SK-N-SH (cell line): ENCODE results near the gene MYH11. TPM values are rescaled to one million over a fixed set of nuclear protein-coding genes. Genes with fewer than 3 reads are reported as not detected.
A peak's percentile ranks its signal among the peaks of the same experiment; 100 is the strongest.

Source experiments
- CTCF ChIA-PET: fragments of 300-600, 350-600 bp; formaldehyde crosslinking; extraction: SDS; loops from one replicate; lab custom pipeline; 2021; lab: Yijun Ruan, JAX
- POLR2A ChIA-PET: fragments of 350-600 bp; sonication (Branson Sonifier 250); formaldehyde crosslinking; extraction: SDS; loops from one replicate; lab custom pipeline; 2020; ENCODE audit warnings: antibody characterized with exemption, inconsistent platforms; lab: Yijun Ruan, JAX
- DNase-seq: peaks from one replicate; pipeline ENCODE4 v3.0.0; 2012
- H2AFZ ChIP-seq: fragments of 200-600 bp; sonication (generic); 2 replicates; pipeline ENCODE4 v1.8.1; 2016; ENCODE audit warnings: antibody characterized with exemption, mild to moderate bottlenecking, low read depth
- H3F3A ChIP-seq: fragments of 200-600 bp; sonication (generic); replicated peaks from 2 replicates; pipeline ENCODE3; 2016; ENCODE audit warnings: antibody characterized with exemption, mild to moderate bottlenecking; ENCODE audit not compliant: insufficient read depth
- H3K27ac ChIP-seq, 2 experiments: fragments of 200-500 bp in 1 of 2; fragments of 200-600 bp in 1 of 2; sonication (Bioruptor generic) in 1 of 2; sonication (generic), shearing (Covaris generic) in 1 of 2; 2 replicates each; pipeline versions ENCODE4 v1.5.1 to v1.6.1; 2014 to 2016; ENCODE audit warnings: low read depth in 2 of 2, inconsistent platforms in 1 of 2, low read length in 1 of 2, mild to moderate bottlenecking in 1 of 2, mixed read lengths in 1 of 2
- H3K27me3 ChIP-seq: fragments of 200-600 bp; sonication (generic), shearing (Covaris generic); 2 replicates; pipeline ENCODE4 v1.6.1; 2016; ENCODE audit warnings: mixed run types; ENCODE audit not compliant: insufficient read depth
- H3K36me3 ChIP-seq, 2 experiments: fragments of 200-500 bp in 1 of 2; fragments of 200-600 bp in 1 of 2; sonication (Bioruptor generic) in 1 of 2; sonication (generic) in 1 of 2; replicated peaks in 1 of 2; 2 replicates each; pipeline versions ENCODE3 to v1.5.1; 2014 to 2016; ENCODE audit warnings: low read length in 1 of 2, mild to moderate bottlenecking in 1 of 2; ENCODE audit not compliant: insufficient read depth in 2 of 2, control insufficient read depth in 1 of 2
- H3K4me1 ChIP-seq, 2 experiments: fragments of 200-500 bp in 1 of 2; fragments of 200-600 bp in 1 of 2; sonication (Bioruptor generic) in 1 of 2; sonication (generic), shearing (Covaris generic) in 1 of 2; 2 replicates each; pipeline versions ENCODE4 v1.5.1 to v1.6.1; 2014 to 2016; ENCODE audit warnings: low read depth in 1 of 2, low read length in 1 of 2, mixed run types in 1 of 2; ENCODE audit not compliant: insufficient read depth in 2 of 2, control insufficient read depth in 1 of 2
- H3K4me2 ChIP-seq: fragments of 200-600 bp; sonication (generic), shearing (Covaris generic); 2 replicates; pipeline ENCODE4 v1.6.1; 2017; ENCODE audit warnings: mixed run types
- H3K4me3 ChIP-seq, 2 experiments: fragments of 200-500 bp in 1 of 2; fragments of 200-600 bp in 1 of 2; sonication (Bioruptor generic) in 1 of 2; sonication (generic), shearing (Covaris generic) in 1 of 2; 2 replicates each; pipeline versions ENCODE4 v1.5.1 to v1.8.1; 2014 to 2016; ENCODE audit warnings: low read depth in 2 of 2, inconsistent platforms in 1 of 2, low read length in 1 of 2, mild to moderate bottlenecking in 1 of 2, mixed read lengths in 1 of 2, moderate library complexity in 1 of 2
- H3K79me2 ChIP-seq: fragments of 200-600 bp; sonication (generic); 2 replicates; pipeline ENCODE4 v1.8.1; 2017; ENCODE audit warnings: mild to moderate bottlenecking; ENCODE audit not compliant: insufficient read depth
- H3K9ac ChIP-seq: fragments of 200-600 bp; sonication (generic); 2 replicates; pipeline ENCODE4 v1.6.1; 2017; ENCODE audit warnings: mixed run types
- H3K9me2 ChIP-seq: fragments of 200-600 bp; sonication (generic); 2 replicates; pipeline ENCODE4 v1.6.1; 2017; ENCODE audit warnings: mixed run types
- H3K9me3 ChIP-seq: fragments of 200-600 bp; sonication (generic); 2 replicates; pipeline ENCODE4 v1.6.1; 2017; ENCODE audit warnings: mixed run types, mild to moderate bottlenecking, moderate library complexity
- H4K20me1 ChIP-seq: fragments of 200-600 bp; sonication (generic); 2 replicates; pipeline ENCODE4 v1.6.1; 2017; ENCODE audit warnings: mild to moderate bottlenecking, mixed run types; ENCODE audit not compliant: insufficient read depth
- CHD2 ChIP-seq: fragments of 150-350 bp; IDR thresholded peaks from 2 replicates; pipeline ENCODE4 v1.6.1; 2018; ENCODE audit warnings: low read length; ENCODE audit not compliant: partially characterized antibody
- EZH2phosphoT487 ChIP-seq: fragments of 200-600 bp; sonication (generic); IDR thresholded peaks from 2 replicates; pipeline ENCODE4 v1.6.1; 2017; ENCODE audit warnings: low read depth, mixed run types, mild to moderate bottlenecking, antibody characterized with exemption, moderate library complexity, borderline replicate concordance
- FOSL2 ChIP-seq: IDR thresholded peaks from 2 replicates; pipeline ENCODE4 v1.4.0; 2012; ENCODE audit warnings: low read depth, mild to moderate bottlenecking, moderate library complexity, borderline replicate concordance
- FOXM1 ChIP-seq: IDR thresholded peaks from 2 replicates; pipeline ENCODE4 v1.4.0; 2012; ENCODE audit warnings: low read depth, mild to moderate bottlenecking
- NFIC ChIP-seq: IDR thresholded peaks from 2 replicates; pipeline ENCODE4 v1.4.0; 2012; ENCODE audit warnings: borderline replicate concordance
- NRF1 ChIP-seq: IDR thresholded peaks from 2 replicates; pipeline ENCODE4 v1.6.1; 2012; ENCODE audit warnings: low read depth, mild to moderate bottlenecking, low read length
- RAD21 ChIP-seq: IDR thresholded peaks from 2 replicates; pipeline ENCODE4 v1.6.1; 2012; ENCODE audit warnings: mild to moderate bottlenecking, low read length
- SMC3 ChIP-seq: IDR thresholded peaks from 2 replicates; pipeline ENCODE4 v1.6.1; 2012; ENCODE audit warnings: low read depth, low read length, improper control_type of control experiment
- TAF1 ChIP-seq: IDR thresholded peaks from 2 replicates; pipeline ENCODE4 v1.6.1; 2012; ENCODE audit warnings: low read depth, mild to moderate bottlenecking, low read length, moderate library complexity, borderline replicate concordance
- TCF12 ChIP-seq: IDR thresholded peaks from 2 replicates; pipeline ENCODE4 v1.4.0; 2012
- TEAD4 ChIP-seq: IDR thresholded peaks from 2 replicates; pipeline ENCODE4 v1.4.0; 2012; ENCODE audit warnings: mild to moderate bottlenecking, borderline replicate concordance; ENCODE audit not compliant: insufficient read depth
- WGBS: methylation state at CpG from one replicate; pipeline ENCODE4 v1.1.6; 2017; ENCODE audit warnings: low lambda C conversion rate; 5-methylcytosine and 5-hydroxymethylcytosine counted together
- polyA plus RNA-seq, 3 experiments: library from polyadenylated mRNA; depleted of rRNA; stranded (reverse); fragments of >200 nt; gene quantifications; 2 replicates each; pipeline ENCODE4 v1.2.3, GENCODE V29; 2012
- TF ChIP-seq, protein P1 (sequence below): IDR thresholded peaks from 2 replicates; pipeline ENCODE4 v1.4.0; 2012; ENCODE audit warnings: low read depth
- TF ChIP-seq, protein P2 (sequence below): fragments of 150-350 bp; IDR thresholded peaks from 2 replicates; pipeline ENCODE4 v1.6.1; 2017; ENCODE audit warnings: antibody characterized with exemption, low read length, low read depth, borderline replicate concordance
- TF ChIP-seq, protein P3 (sequence below): IDR thresholded peaks from 2 replicates; pipeline ENCODE4 v1.4.0; 2012; ENCODE audit warnings: low read depth, borderline replicate concordance

Gene MYH11
- 0.02 TPM in 1 of 2 replicates, not detected in the other for polyA plus RNA-seq (2012; rRNA removed)
- not detected in 2 replicates for polyA plus RNA-seq (2012; cell fraction: cytosol; rRNA removed)
- not detected in 2 replicates for polyA plus RNA-seq (2012; cell fraction: nucleus; rRNA removed)

DNA sequence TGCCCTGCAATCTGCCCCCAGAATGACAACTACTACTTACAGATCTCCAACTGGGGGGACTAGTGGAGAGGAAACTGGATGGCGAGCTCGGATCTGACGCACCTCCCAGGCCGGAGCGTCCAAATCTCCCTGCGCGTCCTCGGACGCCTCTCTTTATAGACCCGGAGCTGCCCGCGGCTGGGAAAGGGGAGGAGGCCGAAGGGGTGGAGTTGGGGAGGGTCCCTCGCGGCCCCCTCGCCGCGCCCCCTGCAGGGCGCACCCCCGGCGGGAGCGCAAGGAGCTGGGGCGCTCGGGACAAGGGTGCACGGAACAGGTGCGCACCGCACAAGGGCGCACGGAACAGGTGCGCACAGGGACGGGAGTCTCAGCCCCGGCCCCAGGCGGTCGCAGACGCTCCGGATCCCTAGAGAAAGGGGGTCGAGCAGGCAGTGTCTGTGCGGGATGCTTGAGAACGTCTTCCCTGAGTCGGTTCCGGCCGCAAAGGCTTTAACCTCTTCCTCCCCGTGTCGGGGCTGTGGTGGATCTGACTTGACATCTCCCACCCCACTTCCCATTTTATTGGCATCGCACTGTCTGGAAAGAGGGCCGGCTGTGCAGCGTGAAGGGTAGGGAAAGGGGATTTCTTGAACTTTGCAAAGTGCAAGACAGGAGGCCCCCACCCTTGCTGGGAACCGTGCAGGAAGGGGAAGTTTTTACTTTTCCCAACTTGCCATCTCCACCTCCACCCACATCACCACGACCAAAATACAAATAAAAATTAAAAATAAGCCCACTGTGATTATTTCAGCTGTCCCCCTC, at the start of gene MYH11:
TSS of gene MYH11 (minus strand) at position 128 of the 798 bp plus-strand sequence. CDS start 18,776 bp downstream, outside the sequence.
- POLR2A ChIA-PET: no interaction called here
- no peak for TF ChIP-seq SMC3
- no peak for TF ChIP-seq TCF12
- TF ChIP-seq CHD2: no peak
- no peak for TF ChIP-seq NFIC
- TF ChIP-seq, protein P1, sequence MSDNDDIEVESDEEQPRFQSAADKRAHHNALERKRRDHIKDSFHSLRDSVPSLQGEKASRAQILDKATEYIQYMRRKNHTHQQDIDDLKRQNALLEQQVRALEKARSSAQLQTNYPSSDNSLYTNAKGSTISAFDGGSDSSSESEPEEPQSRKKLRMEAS: no peak
- no peak for TF ChIP-seq NRF1
- TF ChIP-seq TAF1: no peak
- TF ChIP-seq, protein P2, sequence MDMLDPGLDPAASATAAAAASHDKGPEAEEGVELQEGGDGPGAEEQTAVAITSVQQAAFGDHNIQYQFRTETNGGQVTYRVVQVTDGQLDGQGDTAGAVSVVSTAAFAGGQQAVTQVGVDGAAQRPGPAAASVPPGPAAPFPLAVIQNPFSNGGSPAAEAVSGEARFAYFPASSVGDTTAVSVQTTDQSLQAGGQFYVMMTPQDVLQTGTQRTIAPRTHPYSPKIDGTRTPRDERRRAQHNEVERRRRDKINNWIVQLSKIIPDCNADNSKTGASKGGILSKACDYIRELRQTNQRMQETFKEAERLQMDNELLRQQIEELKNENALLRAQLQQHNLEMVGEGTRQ: no peak
- TF ChIP-seq EZH2phosphoT487: no peak
- TF ChIP-seq, all 33 proteins: peak for 0
- H3K9ac ChIP-seq: no peak within 1 kb of the TSS
- no peaks in the 10 kb centered on the region for H4K20me1 ChIP-seq
- CTCF ChIA-PET: interaction anchor here (1.1 to 2.1 kb wide), 3 partner anchors 16 to 56 kb away, joined by 3 to 4 read pairs (median 4); no protein-coding TSS in a partner anchor
- no peak within 1 kb of the TSS for H3K27ac ChIP-seq
- H3K36me3 ChIP-seq: no peaks in the 10 kb centered on the region
- H2AFZ ChIP-seq: peak within 1 kb of the TSS; percentile 74; the same call in 1 of the 2 replicates
- no peaks in the 10 kb centered on the region for H3F3A ChIP-seq
- peak within 1 kb of the TSS; percentile 44 to 56 for H3K4me3 ChIP-seq
- no peaks in the 10 kb centered on the region for H3K79me2 ChIP-seq
- peaks cover 45% of the 10 kb centered on the region for H3K27me3 ChIP-seq
- WGBS: 7% methylated on average over 21 of the region's 49 CpGs
- H3K4me1 ChIP-seq: peaks cover 0 to 3% of the 10 kb centered on the region in 2 experiments; a peak in 1 of 4 replicates
- peak; percentile 56 for DNase-seq
- H3K9me3 ChIP-seq: no peaks in the 10 kb centered on the region
- H3K4me2 ChIP-seq: peak within 1 kb of the TSS; percentile 76
- no peaks in the 10 kb centered on the region for H3K9me2 ChIP-seq

DNA sequence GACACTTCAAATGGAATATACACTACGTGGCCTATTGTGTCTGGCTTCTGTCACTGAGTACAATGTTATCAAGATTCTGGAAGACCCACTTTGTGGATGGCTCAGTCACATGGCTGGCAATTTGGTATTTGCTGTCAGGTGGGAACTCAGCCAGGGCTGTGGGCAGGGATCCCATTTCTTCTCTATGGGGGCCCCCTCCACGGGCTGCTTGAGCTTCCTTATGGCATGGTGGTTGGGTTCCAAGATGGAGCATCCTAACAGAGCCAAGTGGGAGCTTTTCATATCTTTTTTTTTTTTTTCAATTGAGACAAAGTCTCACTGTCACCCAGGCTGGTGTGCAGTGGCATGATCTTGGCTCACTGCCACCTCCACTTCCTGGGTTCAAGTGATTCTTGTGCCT, 49.6 kb upstream of the MYH11 start:
- Histone ChIP-seq H3K4me3 (no peak overlapping the region), H3K9me2 (no peaks in the 10 kb centered on the region), H3K4me2 (no peak overlapping the region), H3K27ac (no peak overlapping the region), H4K20me1 (no peaks in the 10 kb centered on the region), H3K9ac (no peak overlapping the region), H3F3A (no peaks in the 10 kb centered on the region), H3K36me3 (no peaks in the 10 kb centered on the region), H3K79me2 (no peaks in the 10 kb centered on the region), H3K9me3 (no peaks in the 10 kb centered on the region), H2AFZ (no peak overlapping the region), H3K27me3 (no peaks in the 10 kb centered on the region), H3K4me1 (no peaks in the 10 kb centered on the region)
- CTCF ChIA-PET: interaction anchor here (1.1 kb wide), 1 partner anchor 65 kb away, joined by 5 read pairs; no protein-coding TSS in a partner anchor
- POLR2A ChIA-PET: no interaction called here
- 35% methylated on average over 2 of the region's 2 CpGs for WGBS
- no peak for DNase-seq
- TF ChIP-seq FOXM1 (no peak), FOSL2 (no peak), NFIC (no peak), RAD21 (no peak), TEAD4 (no peak)
- TF ChIP-seq, protein P3, sequence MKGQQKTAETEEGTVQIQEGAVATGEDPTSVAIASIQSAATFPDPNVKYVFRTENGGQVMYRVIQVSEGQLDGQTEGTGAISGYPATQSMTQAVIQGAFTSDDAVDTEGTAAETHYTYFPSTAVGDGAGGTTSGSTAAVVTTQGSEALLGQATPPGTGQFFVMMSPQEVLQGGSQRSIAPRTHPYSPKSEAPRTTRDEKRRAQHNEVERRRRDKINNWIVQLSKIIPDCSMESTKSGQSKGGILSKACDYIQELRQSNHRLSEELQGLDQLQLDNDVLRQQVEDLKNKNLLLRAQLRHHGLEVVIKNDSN: no peak
